ENCODE results near the gene SH2D4B. TPM values are rescaled to one million over a fixed set of nuclear protein-coding genes. Genes with fewer than 3 reads are reported as not detected.

SH2D4B gene
- total RNA-seq, 1 donor from 2014 or later = 0.17 TPM

DNA sequence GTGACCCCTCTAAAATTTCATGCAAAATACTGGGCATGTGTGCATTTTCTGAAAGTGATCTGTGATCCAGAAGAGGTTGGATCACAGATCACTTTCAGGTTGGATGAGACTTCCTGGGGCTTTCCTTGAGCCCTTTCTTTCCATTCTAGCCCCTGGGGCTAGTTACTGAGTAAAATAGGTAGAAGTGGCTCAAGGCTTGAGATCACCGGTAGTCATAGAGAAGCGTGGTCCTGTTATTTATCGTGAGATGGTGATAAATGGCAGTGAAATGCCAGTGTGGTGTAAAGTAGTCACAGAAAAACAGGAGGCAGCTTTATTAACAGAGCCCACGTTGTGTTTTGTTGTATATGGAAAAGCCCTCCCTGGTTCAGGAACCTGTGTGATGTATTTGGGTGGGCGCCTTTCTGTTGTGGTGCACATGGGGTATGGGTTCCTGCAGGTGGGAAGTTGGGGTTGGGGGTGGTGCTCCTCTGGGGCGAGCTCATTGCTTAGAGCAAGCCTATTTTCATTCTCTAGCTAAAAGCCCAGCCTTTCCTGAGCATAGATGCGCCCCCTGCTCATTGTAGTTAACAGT lies 34.0 kb upstream of the SH2D4B start:
- intact Hi-C loops (cut with micrococcal nuclease) = no loop called here

GRCh38 chr10:80504158-80504811 lies 33.4 kb upstream of the SH2D4B start:
- intact Hi-C loops (cut with micrococcal nuclease) = no loop called here

- intact Hi-C loops (cut with micrococcal nuclease) = loop anchor here (1.0 kb wide), 8 partner anchors 17 to 127 kb away; partner anchors contain the start of gene PRXL2A
These were observed 32.7 kb upstream of the SH2D4B start for GRCh38 chr10:80504897-80505465.

GRCh38 chr10:80506189-80506575 lies 31.5 kb upstream of the SH2D4B start:
- intact Hi-C loops (cut with micrococcal nuclease) = no loop called here

DNA sequence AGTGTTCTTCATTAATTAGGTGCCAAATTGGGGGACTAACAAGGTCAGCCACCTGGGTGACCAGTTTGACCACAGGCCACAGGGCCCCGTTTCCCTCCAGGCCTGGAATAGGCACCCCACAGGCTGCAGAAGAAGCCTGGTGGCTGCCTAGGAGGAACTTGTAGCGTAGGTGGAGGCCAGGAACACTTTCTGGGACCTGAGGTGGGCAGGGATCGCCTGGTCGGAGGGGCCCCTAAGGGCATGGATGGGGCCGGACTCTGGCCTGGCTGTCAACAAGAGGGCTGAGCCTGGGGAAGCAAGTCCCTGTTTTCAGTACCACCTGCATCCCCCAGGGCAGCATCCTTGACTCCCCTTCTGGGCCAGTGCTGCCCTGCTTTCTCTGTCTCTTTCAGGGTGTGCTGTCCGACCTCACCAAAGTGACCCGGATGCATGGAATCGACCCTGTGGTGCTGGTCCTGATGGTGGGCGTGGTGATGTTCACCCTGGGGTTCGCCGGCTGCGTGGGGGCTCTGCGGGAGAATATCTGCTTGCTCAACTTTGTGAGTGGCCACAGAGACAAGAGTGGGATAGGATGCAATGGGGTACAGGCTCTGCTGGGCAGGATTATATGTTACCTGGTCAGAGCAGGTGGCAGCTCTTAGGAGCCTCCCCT lies 30.7 kb upstream of the SH2D4B start:
- intact Hi-C loops (cut with micrococcal nuclease) = no loop called here

- intact Hi-C loops (cut with micrococcal nuclease) = no loop called here
These were observed 28.6 kb upstream of the SH2D4B start for GRCh38 chr10:80509108-80509402.

DNA sequence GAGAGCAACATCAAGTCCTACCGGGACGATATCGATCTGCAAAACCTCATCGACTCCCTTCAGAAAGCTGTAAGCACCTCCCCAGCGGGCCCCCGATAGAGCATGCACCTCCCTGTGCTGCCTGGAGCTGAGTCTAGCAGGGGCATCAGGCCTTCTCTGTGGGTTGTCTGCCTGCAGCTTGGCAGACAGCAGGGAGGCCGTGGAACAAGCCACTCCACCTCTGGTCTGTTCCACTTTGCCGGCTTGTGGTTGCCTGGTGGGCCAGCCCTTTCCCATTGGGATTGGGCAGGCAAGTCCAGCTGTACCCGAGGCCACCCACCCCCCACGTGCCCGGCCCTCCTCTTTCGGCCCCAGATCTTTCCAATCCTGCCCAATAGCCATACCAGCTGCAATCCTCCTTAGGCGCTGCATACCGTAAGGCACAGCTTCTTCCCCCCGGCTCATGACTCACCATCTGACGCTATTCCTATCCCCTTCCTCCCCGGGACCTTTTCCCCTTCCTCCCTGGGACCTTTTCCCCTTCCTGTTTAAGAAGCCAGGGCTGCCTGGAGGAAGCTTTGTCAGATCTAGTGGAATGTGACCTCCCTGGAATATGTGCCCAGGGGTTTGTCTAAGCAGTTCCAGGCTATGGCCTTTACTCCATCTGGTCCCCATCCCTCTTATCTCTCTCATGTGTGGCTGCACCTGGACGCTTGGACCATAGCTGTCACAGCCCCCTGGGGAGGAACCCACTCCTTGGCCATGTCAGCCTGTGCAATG lies 28.1 kb upstream of the SH2D4B start:
- intact Hi-C loops (cut with micrococcal nuclease) = no loop called here

- intact Hi-C loops (cut with micrococcal nuclease) = no loop called here
These were observed 25.6 kb upstream of the SH2D4B start for GRCh38 chr10:80512031-80512526.

DNA sequence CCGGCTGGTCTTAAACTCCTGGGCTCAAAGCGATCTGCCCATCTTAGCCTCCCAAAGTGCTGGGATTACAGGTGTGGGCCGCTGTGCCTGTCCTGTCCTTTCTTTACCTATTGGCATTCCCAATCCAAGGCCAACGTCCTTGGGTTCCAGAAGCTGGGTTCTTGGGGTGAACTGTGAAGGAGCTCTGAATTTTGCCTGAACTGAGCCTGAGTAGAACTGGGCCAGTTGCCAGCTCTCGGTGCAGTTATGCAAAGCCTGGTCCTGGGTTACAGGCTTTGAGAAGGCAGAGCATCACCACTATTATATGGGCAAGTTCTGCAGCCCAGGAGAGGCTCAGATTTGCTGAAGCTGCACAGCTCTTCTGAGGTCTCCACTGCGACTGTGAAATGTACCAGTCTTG lies 24.6 kb upstream of the SH2D4B start:
- intact Hi-C loops (cut with micrococcal nuclease) = no loop called here

- intact Hi-C loops (cut with micrococcal nuclease) = no loop called here
These were observed 22.2 kb upstream of the SH2D4B start for GRCh38 chr10:80515511-80515910.

GRCh38 chr10:80515941-80516340 lies 21.8 kb upstream of the SH2D4B start:
- intact Hi-C loops (cut with micrococcal nuclease) = no loop called here

- intact Hi-C loops (cut with micrococcal nuclease) = no loop called here
These were observed 21.1 kb upstream of the SH2D4B start for GRCh38 chr10:80516506-80517075.

GRCh38 chr10:80517416-80518142 lies 20.1 kb upstream of the SH2D4B start:
- intact Hi-C loops (cut with micrococcal nuclease) = no loop called here

DNA sequence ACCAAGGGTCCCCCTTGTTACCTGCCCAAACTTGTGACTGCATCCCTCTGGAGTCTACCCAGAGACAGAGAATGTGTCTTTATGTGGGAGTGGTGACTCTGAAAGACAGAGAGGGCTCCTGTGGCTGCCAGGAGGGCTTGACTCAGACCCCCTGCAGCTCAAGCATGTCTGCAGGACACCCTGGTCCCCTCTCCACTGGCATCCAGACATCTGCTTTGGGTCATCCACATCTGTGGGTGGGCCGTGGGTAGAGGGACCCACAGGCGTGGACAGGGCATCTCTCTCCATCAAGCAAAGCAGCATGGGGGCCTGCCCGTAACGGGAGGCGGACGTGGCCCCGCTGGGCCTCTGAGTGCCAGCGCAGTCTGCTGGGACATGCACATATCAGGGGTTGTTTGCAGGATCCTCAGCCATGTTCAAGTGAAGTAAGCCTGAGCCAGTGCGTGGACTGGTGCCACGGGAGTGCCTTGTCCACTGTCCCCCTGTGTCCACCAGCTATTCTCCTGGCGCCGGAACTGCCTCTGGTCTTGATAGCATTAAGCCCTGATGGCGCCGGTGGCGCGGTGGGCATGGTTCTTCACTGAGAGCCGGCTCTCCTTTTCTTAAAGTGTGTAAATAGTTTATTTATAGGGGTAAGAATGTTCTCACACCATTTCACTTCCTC lies 19.4 kb upstream of the SH2D4B start:
- intact Hi-C loops (cut with micrococcal nuclease) = no loop called here

- intact Hi-C loops (cut with micrococcal nuclease) = no loop called here
These were observed 18.8 kb upstream of the SH2D4B start for GRCh38 chr10:80518807-80519360.

GRCh38 chr10:80519936-80520650 lies 17.6 kb upstream of the SH2D4B start:
- intact Hi-C loops (cut with micrococcal nuclease) = no loop called here

- intact Hi-C loops (cut with micrococcal nuclease) = no loop called here
These were observed 16.8 kb upstream of the SH2D4B start for GRCh38 chr10:80520661-80521470.

DNA sequence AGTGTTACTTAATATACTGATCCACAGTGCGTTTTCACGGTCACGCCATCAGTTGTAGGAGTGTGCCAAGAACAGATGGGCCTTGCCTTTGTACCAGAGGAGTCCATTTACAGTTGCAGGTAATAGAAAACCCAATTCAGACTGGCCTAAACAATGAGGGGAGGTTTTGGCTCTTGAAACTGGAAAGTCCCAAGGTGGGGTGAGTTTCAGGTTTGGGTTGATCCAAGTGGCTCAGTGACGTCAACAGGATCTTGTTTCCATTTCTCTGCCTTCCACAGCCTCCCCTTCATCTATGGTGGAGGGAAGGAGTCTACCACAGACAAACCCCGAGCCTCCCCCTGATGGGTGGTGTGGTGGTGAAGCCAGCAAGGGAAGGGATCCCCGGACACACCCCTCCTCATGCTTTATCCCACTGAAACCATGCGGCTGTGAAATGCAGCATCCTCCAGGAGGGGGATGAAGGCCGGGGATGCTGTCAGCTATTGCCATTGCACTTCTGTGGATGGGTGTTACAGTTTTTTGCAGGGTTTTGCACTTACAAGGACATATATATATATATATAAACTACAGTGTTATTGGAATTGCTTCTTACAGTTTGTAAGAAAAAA lies 14.8 kb upstream of the SH2D4B start:
- intact Hi-C loops (cut with micrococcal nuclease) = no loop called here
